Activated T-helper 17 cell treated with anti-CD3 and anti-CD28 coated beads, Interleukin-2, amount 50 U/mL, for 72 hours (primary cell): ENCODE results near the gene GARIN3. TPM values are rescaled to one million over a fixed set of nuclear protein-coding genes. Genes with fewer than 3 reads are reported as not detected.
"Not testable (repeated sequence)": the region's sequence is repeated elsewhere in the genome, so short reads cannot be mapped to it uniquely, and the experiment has no call there.

ENCODE experiments used
- ATAC-seq: fragments of 150-1000 bp; cut with Tn5 transposase; replicated peaks from 2 replicates; pipeline ENCODE4 v1.10.0; 2021; ENCODE audit warnings: mild to moderate bottlenecking, moderate library complexity
- H3K27ac Mint-ChIP-seq: one replicate; pipeline ENCODE4 v1.8.0; 2022; ENCODE audit warnings: mixed read lengths
- H3K27me3 Mint-ChIP-seq: one replicate; pipeline ENCODE4 v1.8.0; 2022; ENCODE audit warnings: mixed read lengths
- H3K36me3 Mint-ChIP-seq: one replicate; pipeline ENCODE4 v1.8.0; 2022; ENCODE audit warnings: low read depth, mild to moderate bottlenecking, mixed read lengths
- H3K4me1 Mint-ChIP-seq: one replicate; pipeline ENCODE4 v1.8.0; 2022; ENCODE audit warnings: mixed read lengths
- H3K4me3 Mint-ChIP-seq: one replicate; pipeline ENCODE4 v1.8.0; 2022; ENCODE audit warnings: mild to moderate bottlenecking, mixed read lengths
- H3K9me3 Mint-ChIP-seq: one replicate; pipeline ENCODE4 v1.8.0; 2022; ENCODE audit warnings: mixed read lengths
- total RNA-seq, 2 donors: library from RNA; stranded (reverse); gene quantifications; one replicate each; pipeline ENCODE4 v1.2.3, GENCODE V29; 2022

Gene GARIN3
- total RNA-seq, 2 donors from 2014 or later, result 0.09 to 0.85 TPM

DNA sequence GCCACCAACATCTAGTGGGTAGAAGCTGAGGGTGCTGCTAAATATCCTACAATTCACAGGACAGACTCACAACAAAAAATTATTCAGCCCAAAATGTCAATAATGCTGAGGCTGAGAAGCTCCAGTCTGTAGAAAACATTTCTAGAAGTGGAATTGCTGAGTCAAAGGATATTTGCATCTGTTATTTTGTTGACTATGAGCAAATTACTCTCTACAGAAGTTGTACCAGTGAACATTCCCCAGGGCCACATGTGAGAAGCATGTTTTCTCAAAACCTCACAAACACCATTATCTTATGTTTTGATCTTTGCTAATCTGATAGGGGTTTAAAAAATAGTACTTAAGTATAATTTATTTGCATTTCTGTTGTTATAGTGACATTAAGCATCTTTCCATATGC is 30.0 kb upstream of the GARIN3 start:
- peaks cover 74% of the 10 kb centered on the region for H3K4me1 Mint-ChIP-seq
- peaks cover 100% of the 10 kb centered on the region for H3K36me3 Mint-ChIP-seq
- no peak for ATAC-seq
- no peaks in the 10 kb centered on the region for H3K9me3 Mint-ChIP-seq
- no peaks in the 10 kb centered on the region for H3K27me3 Mint-ChIP-seq
- peak overlapping the region; percentile 84 for H3K4me3 Mint-ChIP-seq
- peak overlapping the region; percentile 86 for H3K27ac Mint-ChIP-seq

DNA sequence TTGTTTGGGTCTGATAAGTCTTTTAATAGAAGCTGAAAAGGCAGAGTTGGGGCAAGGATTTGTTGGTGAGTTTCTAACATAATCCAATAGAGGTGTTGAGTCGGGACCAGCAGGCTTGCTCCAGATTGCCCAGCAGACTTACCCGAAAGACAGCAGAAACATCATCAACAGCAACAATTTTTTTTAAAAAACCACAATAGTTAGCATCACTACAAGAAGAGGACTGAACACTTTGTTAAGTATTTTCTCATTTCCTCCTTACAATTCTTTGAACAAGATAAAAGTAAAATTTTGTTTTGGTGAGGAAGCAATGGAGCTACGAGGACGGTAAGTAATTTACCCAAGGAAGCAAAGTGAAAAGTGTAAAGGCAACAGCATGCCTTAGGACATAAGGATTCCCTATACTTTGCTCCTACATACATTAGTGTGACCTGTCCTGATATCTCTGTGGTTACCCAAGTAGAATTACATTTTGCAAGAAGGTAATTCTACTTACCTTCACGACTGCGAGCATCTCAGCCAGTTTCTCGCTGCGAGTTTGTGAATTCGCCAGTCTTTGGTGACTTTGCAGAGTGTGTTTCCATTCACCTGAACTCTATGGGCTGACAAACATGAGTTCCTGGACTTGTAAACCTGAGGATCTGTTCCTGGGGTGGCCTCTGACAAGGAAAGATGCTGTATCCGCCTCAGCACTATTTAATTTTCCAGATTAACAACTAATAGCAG is 27.8 kb upstream of the GARIN3 start:
- Mint-ChIP-seq H3K27me3 (no peaks in the 10 kb centered on the region), H3K36me3 (peaks cover 100% of the 10 kb centered on the region), H3K4me1 (peaks cover 72% of the 10 kb centered on the region), H3K4me3 (peak overlapping the region; percentile 84), H3K9me3 (no peaks in the 10 kb centered on the region), H3K27ac (peak overlapping the region; percentile 89)
- ATAC-seq, result no peak

DNA sequence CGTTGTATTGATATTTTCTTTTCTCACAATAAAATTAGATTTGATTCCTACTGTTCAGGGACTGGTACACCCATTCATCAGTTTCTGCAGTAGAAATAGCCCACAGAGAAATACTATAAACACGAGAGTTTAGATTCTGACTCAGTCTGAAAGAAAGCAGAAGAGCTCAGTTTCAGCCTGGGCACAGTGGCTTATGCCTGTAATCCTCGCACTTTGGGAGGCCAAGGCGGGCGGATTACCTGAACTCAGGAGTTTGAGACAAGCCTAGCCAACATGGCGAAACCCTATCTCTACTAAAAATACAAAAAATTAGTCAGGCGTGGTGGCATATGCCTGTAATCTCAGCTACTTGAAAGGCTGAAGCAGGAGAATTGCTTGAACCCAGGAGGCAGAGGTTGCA is 23.2 kb upstream of the GARIN3 start:
- peak; percentile 80 for ATAC-seq
- H3K4me3 Mint-ChIP-seq, result peak overlapping the region; percentile 84
- H3K9me3 Mint-ChIP-seq, result no peaks in the 10 kb centered on the region
- H3K27ac Mint-ChIP-seq, result peak overlapping the region; percentile 72
- H3K36me3 Mint-ChIP-seq, result peaks cover 100% of the 10 kb centered on the region
- H3K4me1 Mint-ChIP-seq, result peaks cover 56% of the 10 kb centered on the region
- H3K27me3 Mint-ChIP-seq, result no peaks in the 10 kb centered on the region

DNA sequence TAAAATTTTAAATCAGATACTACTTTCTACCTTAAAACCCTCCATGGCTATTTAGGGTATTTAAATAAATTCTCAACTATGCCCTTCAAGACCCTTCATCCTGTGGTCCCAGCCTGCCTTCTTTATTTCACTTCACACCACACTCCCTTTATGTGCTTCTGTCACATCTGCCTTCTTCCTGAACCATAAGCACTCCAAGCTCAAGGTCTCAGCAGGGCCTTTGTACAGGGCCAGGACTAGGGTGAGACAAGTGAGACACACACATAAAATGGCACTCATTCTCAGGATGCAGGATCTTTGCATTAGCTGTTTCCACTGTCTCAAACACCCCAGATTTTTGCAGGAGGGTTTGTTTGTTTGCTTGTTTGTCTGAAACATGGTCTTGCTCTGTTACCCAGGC is 22.2 kb upstream of the GARIN3 start:
- ATAC-seq, result no peak
- Mint-ChIP-seq H3K27ac (peak overlapping the region; percentile 72), H3K4me1 (peaks cover 47% of the 10 kb centered on the region), H3K4me3 (peak overlapping the region; percentile 84), H3K36me3 (peaks cover 100% of the 10 kb centered on the region), H3K9me3 (no peaks in the 10 kb centered on the region), H3K27me3 (no peaks in the 10 kb centered on the region)

DNA sequence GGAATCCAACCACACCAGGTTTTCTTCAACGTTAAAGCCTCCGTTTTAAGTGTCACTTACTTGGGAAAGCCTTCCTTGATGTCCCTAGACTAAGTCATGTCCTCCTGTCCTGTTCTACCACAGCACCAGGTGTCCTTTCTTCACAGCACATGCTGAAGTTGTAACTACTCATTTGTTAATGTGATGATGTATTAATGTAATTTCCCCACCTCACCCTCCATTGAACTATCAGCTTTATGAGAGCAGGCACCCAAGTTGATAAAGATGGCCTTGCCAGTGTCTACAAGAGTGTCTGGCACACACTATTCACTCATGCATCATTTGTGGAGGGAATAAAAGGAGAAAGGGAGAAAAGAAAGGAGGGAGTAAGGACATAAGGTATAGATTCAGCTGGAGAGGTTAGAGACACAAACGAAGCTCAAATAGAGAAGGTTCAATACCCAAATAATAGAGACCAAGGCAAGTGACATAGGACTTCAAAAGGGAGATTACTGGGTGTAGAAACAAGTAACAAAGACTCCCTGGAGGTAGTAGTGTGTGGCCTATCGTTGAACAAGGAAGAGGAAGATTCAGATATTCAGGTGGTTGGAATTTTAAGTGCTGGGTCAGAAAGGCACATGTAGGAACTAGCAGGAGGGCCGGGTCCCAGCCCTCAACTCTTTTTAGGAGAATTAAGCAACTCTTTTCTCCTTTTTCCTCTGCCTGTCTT is 21.1 kb upstream of the GARIN3 start:
- H3K4me1 Mint-ChIP-seq, result peaks cover 37% of the 10 kb centered on the region
- ATAC-seq, result peak; percentile 6
- H3K4me3 Mint-ChIP-seq, result peak overlapping the region; percentile 84
- H3K27ac Mint-ChIP-seq, result peak overlapping the region; percentile 72
- H3K36me3 Mint-ChIP-seq, result peaks cover 100% of the 10 kb centered on the region
- no peaks in the 10 kb centered on the region for H3K9me3 Mint-ChIP-seq
- no peaks in the 10 kb centered on the region for H3K27me3 Mint-ChIP-seq

DNA sequence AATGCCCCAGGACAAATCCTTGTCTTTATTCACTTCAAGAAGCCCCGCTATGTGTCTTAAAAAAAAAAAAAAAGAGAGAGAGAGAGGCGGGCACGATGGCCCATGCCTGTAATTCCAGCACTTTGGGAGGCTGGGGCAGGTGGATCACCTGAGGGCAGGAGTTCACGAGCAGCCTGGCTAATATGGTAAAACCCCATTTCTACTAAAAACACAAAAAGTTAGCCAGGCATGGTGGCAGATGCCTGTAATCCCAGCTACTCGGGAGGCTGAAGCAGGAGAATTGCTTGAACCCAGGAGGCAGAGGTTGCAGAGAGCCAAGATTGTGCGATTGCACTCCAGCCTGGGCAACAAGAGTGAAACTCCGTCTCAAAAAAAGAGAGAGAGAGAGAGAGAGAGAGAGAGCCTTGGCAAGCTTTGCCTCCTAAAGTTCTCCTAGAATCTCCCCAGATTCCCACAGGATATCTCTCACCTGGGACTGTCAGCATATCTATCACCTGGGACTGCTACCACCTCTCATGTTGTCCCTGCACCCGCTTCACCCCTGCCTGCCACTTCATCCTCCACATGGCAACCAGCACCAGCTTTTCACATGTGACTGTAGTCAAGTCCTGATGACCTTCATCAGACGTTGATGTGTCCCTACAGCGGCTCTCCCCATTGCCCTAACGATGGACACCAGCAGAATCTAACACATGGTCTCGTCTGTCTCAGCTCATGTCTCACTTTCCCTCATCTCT is 20.4 kb upstream of the GARIN3 start:
- H3K36me3 Mint-ChIP-seq, result peaks cover 100% of the 10 kb centered on the region
- peak overlapping the region; percentile 72 for H3K27ac Mint-ChIP-seq
- ATAC-seq, result peak; percentile 8
- H3K27me3 Mint-ChIP-seq, result no peaks in the 10 kb centered on the region
- no peaks in the 10 kb centered on the region for H3K9me3 Mint-ChIP-seq
- H3K4me3 Mint-ChIP-seq, result peak overlapping the region; percentile 84
- peaks cover 31% of the 10 kb centered on the region for H3K4me1 Mint-ChIP-seq

DNA sequence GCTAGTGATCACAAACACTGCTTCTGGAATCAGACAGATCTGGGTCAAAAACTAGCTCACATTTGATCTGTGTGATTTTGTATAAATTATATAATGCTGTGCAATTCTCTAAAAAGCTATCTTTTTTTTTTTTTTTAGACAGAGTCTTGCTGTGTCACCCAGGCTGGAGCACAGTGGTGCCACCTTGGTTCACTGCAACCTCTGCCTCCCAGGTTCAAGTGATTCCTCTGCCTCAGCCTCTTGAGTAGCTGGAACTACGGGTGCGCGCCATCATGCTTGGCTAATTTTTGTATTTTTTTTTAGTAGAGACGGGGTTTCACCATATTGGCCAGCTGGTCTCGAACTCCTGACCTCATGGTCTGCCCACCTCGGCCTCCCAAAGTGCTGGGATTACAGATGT is 19.1 kb upstream of the GARIN3 start:
- peak overlapping the region; percentile 72 for H3K27ac Mint-ChIP-seq
- peak overlapping the region; percentile 84 for H3K4me3 Mint-ChIP-seq
- not testable (repeated sequence) for H3K9me3 Mint-ChIP-seq, H3K27me3 Mint-ChIP-seq, ATAC-seq
- H3K4me1 Mint-ChIP-seq, result peaks cover 26% of the 10 kb centered on the region
- H3K36me3 Mint-ChIP-seq, result peaks cover 100% of the 10 kb centered on the region

DNA sequence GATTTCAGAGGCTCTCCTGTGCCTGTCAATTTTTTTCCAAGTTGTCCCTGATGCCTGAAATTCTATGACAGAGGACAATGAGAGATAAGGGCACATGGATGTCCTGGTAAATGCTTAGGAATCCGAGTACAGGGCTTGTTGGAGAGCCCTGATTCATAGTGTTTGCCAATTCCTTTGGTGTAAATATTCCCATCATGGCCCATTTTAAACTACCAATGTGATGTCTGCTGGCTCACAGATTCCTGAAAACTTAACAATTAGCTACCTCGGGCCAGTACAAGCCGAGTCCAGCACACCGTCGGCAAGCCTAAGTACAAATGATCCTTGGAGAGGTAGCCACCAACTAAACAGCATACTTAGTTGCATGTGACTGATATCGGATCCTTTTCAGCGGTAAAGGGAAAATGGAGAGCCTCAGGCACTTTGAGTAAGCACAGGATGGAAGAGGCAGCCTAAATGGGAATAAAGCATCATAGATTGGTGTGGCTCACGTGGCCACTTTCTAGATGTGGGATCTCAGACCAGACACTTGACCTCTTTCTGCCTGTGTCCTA is 18.1 kb upstream of the GARIN3 start:
- Mint-ChIP-seq H3K36me3 (peaks cover 91% of the 10 kb centered on the region), H3K4me1 (peaks cover 34% of the 10 kb centered on the region), H3K27ac (peak overlapping the region; percentile 72), H3K27me3 (no peaks in the 10 kb centered on the region), H3K9me3 (no peaks in the 10 kb centered on the region), H3K4me3 (peak overlapping the region; percentile 84)
- ATAC-seq, result no peak

DNA sequence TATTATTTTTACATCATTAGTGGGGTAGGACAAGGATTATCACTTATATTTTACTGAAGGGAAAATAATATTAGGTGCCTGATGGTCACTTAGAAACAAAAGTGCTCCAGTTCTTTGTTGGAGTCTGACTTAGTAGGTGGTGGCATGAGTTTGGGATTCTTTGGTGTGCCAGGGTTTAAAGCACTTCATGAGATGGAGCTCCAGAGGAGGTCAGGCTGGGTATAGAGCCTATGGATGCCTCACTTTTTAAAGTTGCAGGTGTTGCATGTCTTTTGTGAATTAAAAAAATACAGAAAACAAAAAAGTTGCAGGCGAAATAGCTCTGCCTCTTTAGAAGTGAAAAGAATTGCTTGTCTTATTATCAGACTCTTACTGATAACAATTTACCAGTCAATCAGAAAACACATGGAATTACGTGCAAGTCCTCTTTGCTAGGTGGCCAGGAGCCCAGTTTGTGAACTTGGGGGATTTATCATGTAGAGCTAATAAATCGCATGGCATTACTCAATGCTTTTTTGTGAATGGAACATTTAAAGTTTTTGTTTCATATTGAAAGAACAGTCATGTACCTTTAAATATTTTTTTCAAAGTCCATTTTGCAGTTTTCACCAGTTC is 16.2 kb upstream of the GARIN3 start:
- no peak for ATAC-seq
- Mint-ChIP-seq H3K27me3 (no peaks in the 10 kb centered on the region), H3K36me3 (peaks cover 82% of the 10 kb centered on the region), H3K27ac (peak overlapping the region; percentile 97), H3K4me3 (peak overlapping the region; percentile 84), H3K9me3 (peaks cover 4% of the 10 kb centered on the region), H3K4me1 (peaks cover 32% of the 10 kb centered on the region)

DNA sequence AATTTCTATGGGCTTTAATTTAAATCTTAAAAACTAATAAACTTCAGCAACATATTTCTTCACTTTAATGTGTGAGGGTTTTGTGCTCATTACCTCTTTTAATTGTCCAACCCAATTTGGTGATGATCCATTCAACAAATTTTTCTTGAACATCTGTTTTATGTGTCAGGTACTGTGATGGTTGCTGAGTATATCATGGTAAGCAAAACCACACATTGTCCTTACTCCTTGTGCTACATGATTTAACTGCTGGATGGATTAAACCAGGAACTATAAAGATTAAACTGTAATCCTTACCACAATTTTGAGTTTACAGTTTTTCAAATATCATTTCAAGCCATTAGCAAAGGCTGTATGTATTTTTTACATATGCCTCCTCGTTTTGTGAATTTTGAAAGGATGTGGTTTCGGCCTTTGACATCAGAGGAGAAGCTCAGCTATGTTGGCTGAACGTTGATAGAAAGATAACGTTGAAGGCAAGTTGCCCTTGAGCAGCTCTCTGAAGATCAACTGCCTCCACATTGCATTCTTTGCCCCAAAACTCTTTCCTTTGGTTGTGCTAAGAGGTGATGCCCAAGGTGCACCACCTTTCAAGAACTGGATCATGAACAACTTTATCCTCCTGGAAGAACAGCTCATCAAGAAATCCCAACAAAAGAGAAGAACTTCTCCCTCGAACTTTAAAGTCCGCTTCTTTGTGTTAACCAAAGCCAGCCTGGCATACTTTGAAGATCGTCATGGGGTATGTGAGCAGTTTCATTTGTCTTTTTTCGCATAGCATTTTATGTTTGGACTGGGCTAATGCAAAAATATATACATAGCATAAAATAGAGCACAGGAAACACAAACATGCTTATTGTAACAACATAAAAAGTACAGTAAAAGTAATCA is 14.6 kb upstream of the GARIN3 start, which contains the start of gene ITK:
TSS of gene ITK (plus strand) at position 467 of the 891 bp plus-strand sequence. CDS start at position 605, 138 bp downstream.
- Mint-ChIP-seq H3K27ac (peak within 1 kb of the TSS; percentile 97), H3K36me3 (peaks cover 65% of the 10 kb centered on the region), H3K4me3 (peak within 1 kb of the TSS; percentile 84), H3K9me3 (peaks cover 4% of the 10 kb centered on the region), H3K27me3 (no peaks in the 10 kb centered on the region), H3K4me1 (peaks cover 24% of the 10 kb centered on the region)
- ATAC-seq, result peak; percentile 62

DNA sequence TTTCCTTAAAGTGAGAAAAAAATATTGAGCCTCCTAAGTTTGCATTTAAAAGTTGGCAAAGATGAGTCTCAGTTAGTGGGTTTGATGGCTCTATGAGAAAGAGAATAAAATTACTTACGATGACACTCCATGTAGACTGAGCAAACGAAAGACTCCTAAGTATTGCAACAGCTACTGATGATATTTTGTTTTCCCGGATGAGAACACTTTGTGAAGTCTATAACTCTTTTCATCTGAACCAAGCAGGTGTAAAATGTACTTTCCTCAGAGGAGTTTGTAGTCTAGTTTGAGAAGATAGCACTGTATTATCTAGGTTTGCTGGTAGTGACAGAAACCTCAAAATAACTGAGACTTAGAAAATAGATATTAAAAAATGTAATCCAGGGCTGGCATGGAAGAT is 12.9 kb upstream of the GARIN3 start:
- Mint-ChIP-seq H3K27ac (peak overlapping the region; percentile 97), H3K36me3 (peaks cover 49% of the 10 kb centered on the region), H3K9me3 (peaks cover 4% of the 10 kb centered on the region), H3K4me3 (peak overlapping the region; percentile 84), H3K4me1 (peaks cover 37% of the 10 kb centered on the region), H3K27me3 (no peaks in the 10 kb centered on the region)
- ATAC-seq, result no peak

DNA sequence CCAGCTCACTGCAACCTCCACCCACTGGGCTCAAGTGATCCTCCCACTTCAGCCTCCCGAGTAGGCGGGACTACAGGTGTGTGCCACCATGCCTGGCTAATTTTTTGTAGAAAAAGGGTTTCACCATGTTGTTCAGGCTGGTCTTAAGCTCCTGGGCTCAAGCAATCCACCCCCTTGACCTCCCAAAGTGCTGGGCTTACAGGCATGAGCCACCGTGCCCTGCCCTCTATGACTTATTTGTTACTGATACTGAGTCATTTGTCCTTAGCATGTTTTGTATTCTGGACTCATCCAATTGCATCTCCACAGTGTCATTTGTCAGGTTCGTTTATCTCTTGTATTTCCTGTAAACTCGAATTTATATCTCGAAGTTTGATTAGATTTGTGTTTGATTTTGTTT is 11.9 kb upstream of the GARIN3 start:
- H3K9me3 Mint-ChIP-seq, result peaks cover 4% of the 10 kb centered on the region
- H3K4me1 Mint-ChIP-seq, result peaks cover 40% of the 10 kb centered on the region
- H3K36me3 Mint-ChIP-seq, result peaks cover 39% of the 10 kb centered on the region
- peak overlapping the region; percentile 84 for H3K4me3 Mint-ChIP-seq
- H3K27ac Mint-ChIP-seq, result peak overlapping the region; percentile 97
- ATAC-seq, result peak; percentile 78
- H3K27me3 Mint-ChIP-seq, result no peaks in the 10 kb centered on the region

DNA sequence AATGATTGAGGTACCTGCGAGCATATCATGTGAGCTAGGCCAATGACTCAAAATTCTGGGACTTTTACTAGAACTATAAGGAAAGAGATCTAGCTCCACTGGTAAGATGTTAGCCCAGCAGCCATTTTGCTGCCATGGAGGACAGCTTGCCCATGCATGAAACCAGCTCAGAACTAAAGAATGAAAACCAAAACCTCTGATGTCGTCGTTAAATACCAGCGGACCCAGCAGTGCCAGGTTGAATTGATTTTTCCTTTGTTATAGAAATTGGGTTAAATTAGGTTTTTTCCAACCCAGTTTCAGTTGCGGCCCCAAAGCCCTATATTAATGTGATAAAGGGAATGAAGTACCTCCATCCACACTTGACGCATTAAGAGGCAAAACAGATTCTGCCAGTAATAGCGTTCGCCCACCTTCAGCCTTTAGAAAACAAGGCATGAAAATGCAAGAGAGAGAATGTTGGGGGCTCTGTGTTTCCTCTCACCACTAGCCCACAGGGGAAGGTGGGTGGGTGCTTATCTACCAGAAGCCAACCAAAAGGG is 9.1 kb upstream of the GARIN3 start:
- Mint-ChIP-seq H3K4me1 (peaks cover 53% of the 10 kb centered on the region), H3K4me3 (peak overlapping the region; percentile 84), H3K9me3 (peaks cover 14% of the 10 kb centered on the region), H3K27me3 (no peaks in the 10 kb centered on the region), H3K27ac (peak overlapping the region; percentile 93), H3K36me3 (peaks cover 11% of the 10 kb centered on the region)
- ATAC-seq, result peak; percentile 4
